ENCODE measurements around the gene GMDS.

The GMDS gene

DNA sequence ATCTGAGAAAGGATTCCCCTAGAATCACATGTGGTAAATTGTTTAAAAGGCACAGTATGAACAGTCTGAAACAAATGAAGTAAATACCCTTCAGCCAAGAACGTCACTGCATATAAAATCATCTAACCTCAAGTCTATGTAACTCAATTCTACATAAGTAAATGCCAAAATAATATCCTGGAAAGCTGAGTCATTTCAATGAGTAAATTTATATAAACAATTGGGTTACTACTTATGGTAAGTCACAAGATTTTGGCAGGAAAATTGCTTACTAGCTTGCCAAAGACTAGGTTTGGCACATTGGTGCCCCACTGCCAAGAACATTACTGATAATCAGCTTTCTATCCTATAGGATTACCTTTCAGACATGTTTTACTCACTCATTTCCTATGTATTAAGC, 8.4 kb downstream of the GMDS start:
- no peak for DNase-seq

GRCh38 chr6:2235777-2236495, 9.5 kb downstream of the GMDS start:
- no peak for DNase-seq

- no peak for DNase-seq
These were observed 13.0 kb downstream of the GMDS start for GRCh38 chr6:2232445-2232844.

DNA sequence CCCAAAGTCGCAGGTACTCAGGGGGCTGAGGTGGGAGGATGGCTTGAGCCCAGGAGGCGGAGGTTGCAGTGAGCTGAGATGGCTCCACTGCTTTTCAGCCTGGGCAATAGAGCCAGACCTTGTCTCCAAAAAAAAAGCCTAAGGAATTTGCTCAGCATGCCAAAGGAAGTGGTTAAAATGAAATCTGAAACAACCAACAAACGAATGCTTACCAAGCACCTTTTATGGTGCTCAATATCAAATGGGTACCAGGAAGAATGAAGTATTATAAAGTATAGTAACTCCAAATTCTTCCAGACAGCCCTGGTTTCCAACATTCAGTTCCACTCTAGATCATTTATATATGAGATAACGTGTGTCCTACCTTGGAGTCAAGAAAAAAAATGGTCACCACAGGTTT, 14.0 kb downstream of the GMDS start:
- DNase-seq, result no peak

GRCh38 chr6:2230659-2231277, 14.6 kb downstream of the GMDS start:
- DNase-seq, result no peak

GRCh38 chr6:2229742-2230141, 15.7 kb downstream of the GMDS start:
- no peak for DNase-seq

DNA sequence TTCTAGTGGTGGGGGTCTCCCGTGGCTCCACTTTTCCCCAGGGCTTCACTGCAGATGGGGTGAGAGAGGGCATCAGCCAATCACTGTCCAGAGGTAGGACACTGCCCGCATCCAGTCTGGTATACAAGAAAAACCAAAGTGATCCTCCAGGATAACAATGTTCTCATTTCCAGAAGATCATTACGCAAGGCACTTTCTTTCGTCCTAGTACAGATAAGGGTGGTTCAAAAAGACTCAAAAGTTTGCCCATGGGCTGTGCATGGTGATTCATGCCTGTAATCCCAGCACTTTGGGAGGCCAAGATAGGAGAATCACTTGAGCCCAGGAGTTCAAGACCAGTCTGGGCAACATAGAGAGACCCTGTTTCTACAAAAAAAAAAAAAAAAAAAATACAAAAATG, 16.4 kb downstream of the GMDS start:
- DNase-seq, result no peak

- no peak for DNase-seq
These were observed 17.0 kb downstream of the GMDS start for GRCh38 chr6:2228392-2228791.

GRCh38 chr6:2226775-2227174, 18.6 kb downstream of the GMDS start:
- no peak for DNase-seq

GRCh38 chr6:2225422-2226392, 19.7 kb downstream of the GMDS start:
- DNase-seq, result peak; percentile 22

DNA sequence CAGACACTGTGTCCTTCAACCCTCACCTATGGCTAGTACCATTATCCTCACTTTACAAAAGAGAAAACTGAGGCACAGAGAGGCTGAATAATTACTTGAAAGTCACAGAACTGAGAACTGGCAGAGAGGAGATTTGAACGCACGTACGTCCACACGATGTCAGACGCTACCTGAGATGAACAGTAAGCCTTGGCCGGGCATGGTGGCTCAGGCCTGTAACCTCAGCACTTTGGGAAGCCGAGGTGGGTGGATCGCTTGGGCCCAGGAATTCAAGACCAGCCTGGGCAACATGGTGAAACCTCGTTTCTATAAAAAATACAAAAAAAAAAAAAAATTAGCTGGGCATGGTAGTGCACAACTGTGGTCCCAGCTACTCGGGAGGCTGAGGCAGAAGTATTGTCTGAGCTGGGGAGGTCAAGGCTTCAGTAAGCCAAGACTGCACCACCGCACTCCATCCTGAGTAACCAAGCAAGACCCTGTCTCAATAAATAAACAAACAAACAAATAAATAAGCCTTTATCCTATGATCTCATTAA, 20.5 kb downstream of the GMDS start:
- DNase-seq, result no peak

GRCh38 chr6:2222275-2222842, 23.0 kb downstream of the GMDS start:
- peak; percentile 50 for DNase-seq

DNA sequence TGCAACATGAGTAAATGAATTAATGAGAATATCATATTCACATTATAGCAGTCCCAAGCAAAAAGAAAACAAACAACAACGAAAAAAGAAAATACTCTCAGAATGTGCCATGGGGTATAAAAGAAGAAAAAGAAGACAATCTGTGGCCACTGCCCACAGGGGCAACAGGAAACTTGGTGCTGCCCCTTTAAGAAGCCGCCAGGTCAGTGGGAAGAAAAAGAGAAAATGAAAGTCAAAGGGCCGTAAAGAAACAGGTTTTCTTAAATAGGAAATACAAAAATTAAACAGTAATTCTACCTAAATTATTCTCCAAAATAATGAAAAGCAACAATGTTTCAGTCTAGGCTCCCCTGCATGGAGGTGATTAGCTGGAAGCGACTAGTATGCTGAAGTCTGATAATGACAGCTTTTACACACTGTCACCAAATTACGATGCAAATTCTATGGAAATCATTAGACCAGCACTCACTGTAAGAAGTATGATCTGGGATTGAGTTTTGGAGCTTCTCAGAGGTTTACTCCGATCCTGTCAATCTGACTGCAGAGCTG, 23.6 kb downstream of the GMDS start:
- DNase-seq, result no peak

- no peak for DNase-seq
These were observed 25.3 kb downstream of the GMDS start for GRCh38 chr6:2220154-2220553.

GRCh38 chr6:2218866-2219265, 26.5 kb downstream of the GMDS start:
- DNase-seq, result no peak

- DNase-seq, result no peak
These were observed 28.5 kb downstream of the GMDS start for GRCh38 chr6:2216794-2217383.

GRCh38 chr6:2215342-2215741, 30.1 kb downstream of the GMDS start:
- no peak for DNase-seq

GRCh38 chr6:2213086-2213485, 32.3 kb downstream of the GMDS start:
- no peak for DNase-seq

GRCh38 chr6:2209226-2209809, 36.1 kb downstream of the GMDS start:
- DNase-seq, result peak; percentile 82

DNA sequence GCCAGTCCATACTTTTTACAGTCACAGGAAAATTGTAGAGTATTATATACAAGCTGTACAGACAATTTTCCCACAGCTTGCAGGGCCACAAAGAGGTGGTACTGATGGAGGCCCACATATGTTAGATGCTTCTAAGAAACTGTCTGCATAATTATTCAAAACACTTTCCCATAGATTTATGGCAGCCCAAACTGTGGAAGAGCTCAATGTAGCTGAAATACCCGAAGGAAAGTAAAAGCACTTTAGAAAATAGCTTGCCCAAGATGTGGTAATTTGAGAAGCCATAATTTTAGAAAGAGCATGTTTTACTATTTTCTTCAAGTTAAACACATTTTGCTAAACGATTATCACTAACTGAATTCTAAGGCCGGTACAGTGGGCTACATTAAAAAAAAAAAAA, 36.9 kb downstream of the GMDS start:
- no peak for DNase-seq

- no peak for DNase-seq
These were observed 40.0 kb downstream of the GMDS start for GRCh38 chr6:2205396-2205795.

GRCh38 chr6:2204272-2204671, 41.1 kb downstream of the GMDS start:
- DNase-seq, result no peak
